Neural progenitor cell (in vitro differentiated cells): ENCODE results near the gene ATOH8.

Experiments used
- CTCF ChIP-seq: fragments of 200-600 bp; sonication (generic); IDR thresholded peaks from 2 replicates; pipeline ENCODE4 v1.5.1; 2017; ENCODE audit warnings: antibody characterized with exemption, mild to moderate bottlenecking
- EZH2 ChIP-seq: fragments of 200-600 bp; sonication (generic); IDR thresholded peaks from 2 replicates; pipeline ENCODE4 v1.6.1; 2017; ENCODE audit warnings: antibody characterized with exemption, mild to moderate bottlenecking, moderate library complexity
- EZH2phosphoT487 ChIP-seq: fragments of 200-600 bp; sonication (generic); IDR thresholded peaks from 2 replicates; pipeline ENCODE4 v1.6.1; 2017; ENCODE audit warnings: antibody characterized with exemption

- TF ChIP-seq CTCF (no peak), EZH2phosphoT487 (no peak), EZH2 (no peak)
Measured at GRCh38 chr2:85780316-85781012, 26.7 kb downstream of the ATOH8 start.
